ENCODE measurements around the gene AANAT.

The AANAT gene

GRCh38 chr17:76490112-76490710 is 22.8 kb downstream of the AANAT start:
- DNase-seq (ENCODE audit: low spot score): no peak

GRCh38 chr17:76491271-76492122 is 24.1 kb downstream of the AANAT start:
- no peak for DNase-seq (ENCODE audit: low spot score)

GRCh38 chr17:76492123-76492988 is 25.0 kb downstream of the AANAT start:
- DNase-seq (ENCODE audit: low spot score): no peak

- DNase-seq (ENCODE audit: low spot score): no peak
Measured at GRCh38 chr17:76492989-76493501, 25.6 kb downstream of the AANAT start.

DNA sequence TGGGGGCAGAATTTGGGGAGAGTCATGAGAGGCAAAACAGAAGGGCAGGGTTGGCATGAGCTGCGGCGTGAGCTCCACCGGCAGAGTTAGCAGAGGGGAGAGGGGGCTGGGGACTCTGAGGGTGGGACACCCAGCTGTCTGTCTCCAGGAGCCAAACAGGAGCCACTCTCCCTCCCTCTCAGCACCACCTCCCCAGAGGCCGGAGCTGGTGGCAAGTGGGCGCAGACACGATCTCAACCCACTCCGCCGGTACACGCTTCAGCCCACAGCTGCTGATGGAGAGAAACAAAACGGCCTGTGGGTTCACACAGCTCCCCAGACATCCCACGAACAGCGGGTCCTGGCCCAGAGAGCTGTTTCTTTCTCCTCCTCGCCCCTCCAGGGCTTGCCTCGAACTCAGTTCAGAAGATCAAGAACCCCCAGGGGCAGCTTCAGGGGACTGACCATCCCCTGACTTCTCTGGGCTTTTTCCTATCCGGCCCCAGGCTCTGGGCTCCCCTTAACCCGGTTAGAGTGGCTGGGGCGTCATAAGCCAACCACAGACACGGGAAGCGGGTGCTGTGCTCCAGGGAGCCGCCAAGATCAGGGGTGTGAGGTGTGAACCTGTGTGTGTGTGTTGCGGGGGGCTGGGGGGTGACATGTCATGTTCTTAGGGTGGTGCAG is 26.2 kb downstream of the AANAT start:
- DNase-seq (ENCODE audit: low spot score): no peak

- no peak for DNase-seq (ENCODE audit: low spot score)
Measured at GRCh38 chr17:76495663-76496400, 28.4 kb downstream of the AANAT start.

DNA sequence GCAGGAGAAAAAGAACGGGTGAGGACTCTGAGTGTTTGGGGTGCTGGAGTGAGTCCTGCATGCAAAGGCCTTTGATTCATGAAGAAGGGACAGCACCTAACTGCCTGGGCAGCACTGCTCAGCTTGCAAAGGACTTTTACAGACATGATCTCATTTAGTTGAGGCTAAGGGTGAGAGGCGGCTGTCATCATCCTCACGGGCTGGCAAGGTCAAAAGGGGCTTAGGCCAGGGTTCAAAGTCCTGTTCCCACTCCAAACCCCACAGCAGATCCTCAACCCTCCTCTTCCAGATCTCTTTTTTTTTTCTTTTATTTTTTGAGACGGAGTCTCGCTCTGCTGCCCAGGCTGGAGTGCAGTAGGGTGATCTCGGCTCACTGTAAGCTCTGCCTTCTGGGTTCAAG is 29.1 kb downstream of the AANAT start:
- DNase-seq (ENCODE audit: low spot score): no peak

- DNase-seq (ENCODE audit: low spot score): no peak
Measured at GRCh38 chr17:76497699-76497978, 30.2 kb downstream of the AANAT start.

- peak; percentile 82 for DNase-seq (ENCODE audit: low spot score)
Measured at GRCh38 chr17:76497979-76498875, 30.8 kb downstream of the AANAT start.

GRCh38 chr17:76498876-76499251 is 31.5 kb downstream of the AANAT start:
- no peak for DNase-seq (ENCODE audit: low spot score)

DNA sequence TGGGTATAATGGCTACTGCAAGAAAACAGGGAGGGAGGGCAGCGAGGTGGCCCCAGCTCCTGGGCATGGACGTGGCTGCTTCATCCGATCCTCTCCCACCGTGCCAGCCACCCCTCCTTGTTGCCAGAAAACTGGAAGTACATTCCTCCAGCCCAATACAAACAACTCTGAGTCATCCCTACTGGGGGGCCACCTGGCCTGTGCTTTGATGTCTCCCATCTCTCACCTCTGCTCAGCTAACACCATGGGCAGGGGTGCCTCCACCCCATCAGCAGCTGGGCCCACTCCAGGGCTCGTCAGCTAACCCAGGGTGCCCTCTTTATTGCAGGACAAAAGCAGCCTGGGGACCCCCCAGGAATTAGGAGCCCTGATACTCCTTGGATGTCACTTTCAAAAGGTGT is 31.9 kb downstream of the AANAT start:
- no peak for DNase-seq (ENCODE audit: low spot score)

- DNase-seq (ENCODE audit: low spot score): no peak
Measured at GRCh38 chr17:76500074-76500746, 32.8 kb downstream of the AANAT start.

- no peak for DNase-seq (ENCODE audit: low spot score)
Measured at GRCh38 chr17:76500747-76501017, 33.3 kb downstream of the AANAT start.

DNA sequence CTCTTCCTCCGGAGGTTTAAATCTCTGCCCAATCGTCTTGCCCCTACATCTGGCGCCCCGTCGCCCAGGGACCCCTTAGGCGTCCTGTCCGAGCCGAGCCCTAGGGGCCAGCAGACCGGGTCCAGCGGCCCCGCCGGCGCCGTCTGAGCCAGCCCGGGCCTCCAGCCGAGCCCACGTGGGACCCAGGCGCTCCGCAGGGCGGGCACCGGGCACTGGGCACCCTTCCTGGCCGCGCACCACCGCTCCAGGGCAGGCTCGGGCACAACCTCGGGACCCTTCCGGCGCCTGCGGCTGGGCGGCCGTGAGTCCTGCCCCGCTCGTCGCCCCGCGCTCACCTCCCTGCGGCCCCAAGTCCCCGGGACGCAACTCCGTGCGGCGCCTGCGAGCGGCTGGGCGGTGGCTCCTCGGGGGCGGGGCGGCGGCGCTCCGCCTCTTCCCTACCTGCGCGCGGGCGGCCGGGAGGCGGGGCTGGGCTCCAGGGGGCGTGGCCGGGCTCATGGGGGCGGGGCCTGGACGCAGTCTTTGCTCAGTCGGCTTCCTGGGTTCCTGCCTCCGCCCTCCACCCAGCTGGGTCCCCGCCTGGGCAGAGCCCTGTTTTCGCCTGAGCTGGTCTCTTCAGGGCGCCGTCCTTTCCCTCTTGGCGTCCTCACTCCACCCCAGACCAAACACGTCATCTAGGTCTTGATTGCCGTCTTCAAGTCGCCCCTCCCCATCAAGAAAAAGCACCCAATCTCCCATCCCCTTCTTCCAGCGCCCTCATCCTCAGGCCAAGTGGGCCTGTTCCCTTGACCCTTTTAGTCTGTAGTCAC is 33.8 kb downstream of the AANAT start, which contains the start of gene RHBDF2:
TSS of gene RHBDF2 (minus strand) at position 406 of the 809 bp plus-strand sequence. CDS start 19,899 bp downstream, outside the sequence.
- peak; percentile 44 for DNase-seq (ENCODE audit: low spot score)

DNA sequence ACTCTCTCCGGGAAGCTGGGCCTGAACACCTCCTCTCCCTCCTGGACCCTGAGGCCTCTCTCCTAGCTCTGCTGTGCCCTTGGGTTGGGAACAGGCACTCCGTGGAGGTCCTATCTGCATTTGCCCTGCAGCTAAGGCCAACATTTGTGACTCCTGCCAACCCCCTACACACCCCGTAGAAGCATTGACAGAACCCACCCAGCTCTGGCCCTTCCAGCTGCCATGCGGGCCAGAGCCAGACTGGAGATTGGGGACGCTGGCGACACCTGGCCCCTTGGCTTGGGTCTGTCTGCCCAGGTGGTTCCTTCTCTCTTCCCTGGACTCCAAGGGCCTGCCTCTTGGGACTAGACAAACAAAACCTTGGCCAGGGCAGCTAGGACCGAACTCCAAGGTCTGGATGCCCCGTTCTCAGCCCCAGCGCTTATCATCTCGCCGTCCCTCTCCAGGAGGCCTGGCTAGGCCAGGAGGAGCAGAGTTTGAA is 34.5 kb downstream of the AANAT start:
- no peak for DNase-seq (ENCODE audit: low spot score)

- DNase-seq (ENCODE audit: low spot score): no peak
Measured at GRCh38 chr17:76502341-76503211, 35.2 kb downstream of the AANAT start.

GRCh38 chr17:76504117-76504516 is 36.7 kb downstream of the AANAT start:
- no peak for DNase-seq (ENCODE audit: low spot score)
